Parathyroid adenoma (tissue), 2 donors: Measurements from ENCODE around the gene ANGPTL1.

ENCODE experiments used
- H2AFZ ChIP-seq: fragments of 300-600 bp; sonication (generic); one replicate; pipeline ENCODE4 v1.7.0; 2017; ENCODE audit warnings: antibody characterized with exemption, mild to moderate bottlenecking
- H3K27ac ChIP-seq: fragments of 300-600 bp; sonication (generic); one replicate; pipeline ENCODE4 v1.7.0; 2017
- H3K27me3 ChIP-seq: fragments of 300-600 bp; sonication (generic); one replicate; pipeline ENCODE4 v1.7.0; 2017; ENCODE audit warnings: low read length; ENCODE audit not compliant: control insufficient read depth, insufficient read depth
- H3K36me3 ChIP-seq: fragments of 300-600 bp; sonication (generic); one replicate; pipeline ENCODE4 v1.7.0; 2017; ENCODE audit warnings: low read length; ENCODE audit not compliant: control insufficient read depth, insufficient read depth
- H3K4me1 ChIP-seq: fragments of 300-600 bp; sonication (generic); one replicate; pipeline ENCODE4 v1.7.0; 2017; ENCODE audit warnings: control low read depth
- H3K4me2 ChIP-seq: fragments of 300-600 bp; sonication (generic); one replicate; pipeline ENCODE4 v1.7.0; 2017; ENCODE audit warnings: low read length
- H3K4me3 ChIP-seq: fragments of 300-600 bp; sonication (generic); one replicate; pipeline ENCODE4 v1.7.0; 2017; ENCODE audit warnings: low read depth, low read length
- H3K79me2 ChIP-seq: fragments of 300-600 bp; sonication (generic); one replicate; pipeline ENCODE4 v1.7.0; 2017; ENCODE audit warnings: control low read depth
- H3K9ac ChIP-seq: fragments of 300-600 bp; sonication (generic); one replicate; pipeline ENCODE4 v1.7.0; 2017; ENCODE audit warnings: mild to moderate bottlenecking
- H3K9me3 ChIP-seq: fragments of 300-600 bp; sonication (generic); one replicate; pipeline ENCODE4 v1.7.0; 2017; ENCODE audit warnings: low read length; ENCODE audit not compliant: control insufficient read depth
- TF ChIP-seq, protein P1 (sequence below): fragments of 300-600 bp; sonication (generic); IDR thresholded peaks from one replicate; pipeline ENCODE4 v1.7.0; 2017; ENCODE audit warnings: antibody characterized with exemption, mild to moderate bottlenecking
- donor health status: primary hyperparathyroidism.

ANGPTL1 gene

DNA sequence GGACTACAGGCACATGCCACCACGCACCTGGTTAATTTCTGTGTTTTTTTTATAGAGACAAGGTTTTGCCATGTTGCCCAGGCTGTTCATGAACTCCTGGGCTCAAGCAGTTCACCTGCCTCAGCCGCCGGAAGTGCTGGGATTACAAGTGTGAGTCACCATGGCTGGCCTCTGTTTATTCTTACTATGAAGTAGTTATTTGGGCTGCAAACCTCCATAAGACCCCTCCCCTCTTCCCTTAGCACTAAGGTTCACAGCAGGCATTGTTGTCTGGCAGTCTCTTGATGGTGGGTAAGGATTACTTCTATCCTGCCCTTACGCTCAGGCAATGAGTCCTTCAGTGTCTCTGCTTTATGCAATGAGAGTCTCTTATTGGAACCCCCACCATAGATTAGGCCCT lies 51.8 kb downstream of the ANGPTL1 start:
- H3K36me3 ChIP-seq, result no peaks in the 10 kb centered on the region
- no peak overlapping the region for H3K4me3 ChIP-seq
- no peak overlapping the region for H3K27ac ChIP-seq
- no peaks in the 10 kb centered on the region for H3K79me2 ChIP-seq
- TF ChIP-seq, protein P1, sequence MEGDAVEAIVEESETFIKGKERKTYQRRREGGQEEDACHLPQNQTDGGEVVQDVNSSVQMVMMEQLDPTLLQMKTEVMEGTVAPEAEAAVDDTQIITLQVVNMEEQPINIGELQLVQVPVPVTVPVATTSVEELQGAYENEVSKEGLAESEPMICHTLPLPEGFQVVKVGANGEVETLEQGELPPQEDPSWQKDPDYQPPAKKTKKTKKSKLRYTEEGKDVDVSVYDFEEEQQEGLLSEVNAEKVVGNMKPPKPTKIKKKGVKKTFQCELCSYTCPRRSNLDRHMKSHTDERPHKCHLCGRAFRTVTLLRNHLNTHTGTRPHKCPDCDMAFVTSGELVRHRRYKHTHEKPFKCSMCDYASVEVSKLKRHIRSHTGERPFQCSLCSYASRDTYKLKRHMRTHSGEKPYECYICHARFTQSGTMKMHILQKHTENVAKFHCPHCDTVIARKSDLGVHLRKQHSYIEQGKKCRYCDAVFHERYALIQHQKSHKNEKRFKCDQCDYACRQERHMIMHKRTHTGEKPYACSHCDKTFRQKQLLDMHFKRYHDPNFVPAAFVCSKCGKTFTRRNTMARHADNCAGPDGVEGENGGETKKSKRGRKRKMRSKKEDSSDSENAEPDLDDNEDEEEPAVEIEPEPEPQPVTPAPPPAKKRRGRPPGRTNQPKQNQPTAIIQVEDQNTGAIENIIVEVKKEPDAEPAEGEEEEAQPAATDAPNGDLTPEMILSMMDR, result no peak
- no peak overlapping the region for H2AFZ ChIP-seq
- H3K27me3 ChIP-seq, result no peaks in the 10 kb centered on the region
- no peak overlapping the region for H3K4me2 ChIP-seq
- H3K9ac ChIP-seq, result no peak overlapping the region
- no peaks in the 10 kb centered on the region for H3K4me1 ChIP-seq
- no peaks in the 10 kb centered on the region for H3K9me3 ChIP-seq

DNA sequence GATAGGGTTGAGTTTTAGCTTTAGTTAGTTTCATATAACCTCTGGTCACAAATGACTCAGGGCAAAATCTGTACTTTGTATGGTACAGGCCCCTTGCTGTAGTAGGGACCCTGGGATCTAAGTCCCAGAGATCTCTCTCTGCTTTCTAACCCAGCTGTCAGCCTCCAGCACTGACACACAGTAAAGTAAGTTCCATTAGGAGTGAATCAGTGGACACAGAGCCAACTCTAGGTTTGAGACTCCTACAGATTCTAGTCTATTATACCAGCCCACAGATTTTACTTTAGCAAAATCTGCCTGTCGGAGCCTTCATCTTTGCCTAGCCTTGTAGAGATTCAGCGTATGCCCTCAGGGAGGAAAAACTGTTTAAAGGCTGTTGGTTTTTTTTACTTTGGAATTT lies 52.5 kb downstream of the ANGPTL1 start:
- H3K4me2 ChIP-seq, result no peak overlapping the region
- H3K4me3 ChIP-seq, result no peak overlapping the region
- no peak overlapping the region for H3K9ac ChIP-seq
- no peak overlapping the region for H2AFZ ChIP-seq
- TF ChIP-seq, protein P1, result no peak
- no peaks in the 10 kb centered on the region for H3K4me1 ChIP-seq
- no peak overlapping the region for H3K27ac ChIP-seq
- H3K36me3 ChIP-seq, result no peaks in the 10 kb centered on the region
- H3K9me3 ChIP-seq, result no peaks in the 10 kb centered on the region
- no peaks in the 10 kb centered on the region for H3K27me3 ChIP-seq
- no peaks in the 10 kb centered on the region for H3K79me2 ChIP-seq

- Histone ChIP-seq H3K27ac (no peak overlapping the region), H3K9ac (no peak overlapping the region), H2AFZ (no peak overlapping the region), H3K36me3 (no peaks in the 10 kb centered on the region), H3K4me1 (no peaks in the 10 kb centered on the region), H3K79me2 (no peaks in the 10 kb centered on the region), H3K4me2 (no peak overlapping the region), H3K9me3 (no peaks in the 10 kb centered on the region), H3K4me3 (no peak overlapping the region), H3K27me3 (no peaks in the 10 kb centered on the region)
- TF ChIP-seq, protein P1, result no peak
Observed at GRCh38 chr1:178810585-178810984, 60.3 kb downstream of the ANGPTL1 start.

GRCh38 chr1:178808529-178808928 lies 62.3 kb downstream of the ANGPTL1 start:
- Histone ChIP-seq H3K9me3 (no peaks in the 10 kb centered on the region), H3K4me3 (no peak overlapping the region), H3K36me3 (no peaks in the 10 kb centered on the region), H2AFZ (no peak overlapping the region), H3K4me1 (no peaks in the 10 kb centered on the region), H3K79me2 (no peaks in the 10 kb centered on the region), H3K27ac (no peak overlapping the region), H3K4me2 (no peak overlapping the region), H3K9ac (no peak overlapping the region), H3K27me3 (no peaks in the 10 kb centered on the region)
- TF ChIP-seq, protein P1, result no peak

DNA sequence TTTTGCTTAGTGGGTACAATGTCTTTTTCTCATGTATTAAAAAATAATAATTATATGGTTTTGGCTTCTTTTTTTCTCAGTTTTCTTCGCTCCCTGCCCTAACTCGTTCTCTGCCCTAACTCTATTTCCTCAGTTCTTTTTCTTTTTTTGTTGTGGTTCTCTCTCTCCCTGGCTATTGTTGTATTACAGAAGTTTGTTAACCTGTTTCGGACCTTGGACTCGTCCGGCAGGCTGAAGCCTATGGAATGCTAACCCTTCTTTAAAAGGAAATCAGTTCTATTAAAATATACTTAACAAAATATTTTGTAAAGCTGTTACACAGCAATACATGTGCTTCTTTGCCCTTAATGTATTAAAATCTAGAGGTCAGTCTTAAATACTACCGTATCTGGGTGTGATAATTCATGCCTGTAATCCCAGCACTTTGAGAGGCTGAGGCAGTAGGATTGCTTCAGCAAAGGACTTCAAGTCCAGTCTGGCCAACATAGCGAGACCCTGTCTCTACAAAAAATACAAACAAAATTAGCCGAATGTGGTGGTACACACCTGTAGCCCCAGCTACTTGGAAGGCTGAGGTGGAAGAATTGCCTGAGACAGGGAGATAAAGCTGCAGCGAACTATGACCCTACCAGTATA lies 64.1 kb downstream of the ANGPTL1 start:
- H3K9me3 ChIP-seq, result no peaks in the 10 kb centered on the region
- H3K9ac ChIP-seq, result no peak overlapping the region
- no peaks in the 10 kb centered on the region for H3K4me1 ChIP-seq
- TF ChIP-seq, protein P1, result no peak
- H3K27ac ChIP-seq, result no peak overlapping the region
- no peaks in the 10 kb centered on the region for H3K36me3 ChIP-seq
- no peak overlapping the region for H3K4me3 ChIP-seq
- no peaks in the 10 kb centered on the region for H3K27me3 ChIP-seq
- no peaks in the 10 kb centered on the region for H3K79me2 ChIP-seq
- H3K4me2 ChIP-seq, result no peak overlapping the region
- no peak overlapping the region for H2AFZ ChIP-seq
